GM19328 (cell line): ENCODE measurements around the gene PANK4.

Source experiments
- ATAC-seq: cut with Tn5 transposase; IDR thresholded peaks from one replicate; pipeline ENCODE4 v1.9.1; 2021; ENCODE audit warnings: mild to moderate bottlenecking, moderate library complexity; ENCODE audit not compliant: unreplicated experiment

PANK4 gene

DNA sequence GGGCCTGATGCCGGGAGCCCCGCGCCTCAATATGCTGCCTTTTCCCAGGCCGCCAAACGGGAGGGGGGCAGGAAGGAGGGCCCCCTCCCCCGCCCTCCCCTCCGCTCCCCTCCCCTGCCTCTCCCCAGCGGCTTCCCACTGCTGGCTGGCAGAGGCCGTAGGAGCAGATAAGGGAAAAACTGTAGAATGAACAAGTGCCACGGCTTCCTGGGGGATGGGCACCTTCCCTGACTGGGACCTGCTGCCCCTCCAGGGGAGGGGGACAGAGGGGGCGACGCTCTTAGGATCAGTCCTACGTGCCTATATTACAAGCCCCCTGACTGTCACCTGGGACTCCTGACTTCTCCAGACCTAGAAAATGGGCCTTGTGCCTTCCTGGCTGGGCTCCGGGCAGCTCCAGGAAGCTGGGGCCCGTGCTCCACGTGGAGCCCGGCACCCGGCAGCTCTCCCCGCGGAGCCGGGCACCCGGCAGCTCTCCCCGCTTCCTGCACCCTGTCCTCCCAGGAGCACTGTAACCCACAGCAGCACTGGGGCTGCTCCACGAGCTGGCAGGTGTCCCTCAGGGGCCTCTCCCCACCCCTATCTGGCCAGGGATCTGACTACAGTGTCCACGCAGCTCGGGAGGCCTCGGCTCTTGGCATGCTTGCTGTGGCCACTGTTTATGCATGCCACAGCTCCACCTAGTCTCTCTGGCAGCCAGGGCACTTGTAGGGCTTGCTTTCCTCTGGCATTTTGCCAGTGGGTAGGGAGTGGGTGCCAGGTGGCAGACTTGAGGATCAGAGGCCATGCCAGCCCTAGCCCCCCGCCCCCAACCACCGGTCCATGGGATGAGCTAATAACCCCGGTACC is 4.3 kb upstream of the PANK4 start:
- ATAC-seq: no peak

DNA sequence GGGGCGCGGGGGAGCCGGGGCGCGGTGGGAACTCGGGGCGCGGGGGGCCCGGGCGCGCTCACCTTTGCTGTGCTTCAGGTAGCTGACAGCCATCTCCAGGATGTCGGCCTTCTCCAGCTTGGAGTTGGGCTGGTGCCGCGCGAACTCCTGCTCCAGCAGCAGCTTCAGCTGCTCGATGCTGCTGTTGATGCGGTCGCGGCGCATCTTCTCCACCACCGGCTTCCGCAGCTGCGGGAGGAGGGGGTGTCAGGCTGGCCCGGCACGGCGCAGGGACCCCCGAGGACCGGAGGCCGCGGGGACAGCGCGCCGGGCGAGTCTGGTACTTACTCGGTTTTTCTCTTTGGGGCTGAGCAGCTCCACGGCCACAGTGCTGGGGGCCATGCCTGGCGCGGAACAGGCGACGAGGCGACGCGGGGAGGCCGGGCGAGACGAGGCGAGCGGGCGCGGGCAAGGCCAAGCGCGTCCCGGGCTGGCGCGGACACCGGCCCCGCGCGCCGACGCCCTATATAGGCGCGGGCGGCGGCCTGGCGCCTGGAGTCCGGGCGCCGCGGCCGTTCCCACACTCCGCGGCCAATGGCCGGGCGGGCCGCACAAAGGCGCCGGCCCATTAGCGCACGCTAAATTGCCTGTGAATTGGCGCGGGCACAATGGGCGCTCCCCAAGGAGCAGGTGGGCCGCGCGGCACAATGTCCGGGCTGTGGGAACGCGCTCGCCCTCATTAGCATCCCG is 3.6 kb upstream of the PANK4 start, which contains the start of gene HES5:
Gene HES5, minus strand, starts transcription at position 480 of the 729 bp plus-strand sequence. Its CDS starts 99 bp downstream, at position 381.
- ATAC-seq: no peak

DNA sequence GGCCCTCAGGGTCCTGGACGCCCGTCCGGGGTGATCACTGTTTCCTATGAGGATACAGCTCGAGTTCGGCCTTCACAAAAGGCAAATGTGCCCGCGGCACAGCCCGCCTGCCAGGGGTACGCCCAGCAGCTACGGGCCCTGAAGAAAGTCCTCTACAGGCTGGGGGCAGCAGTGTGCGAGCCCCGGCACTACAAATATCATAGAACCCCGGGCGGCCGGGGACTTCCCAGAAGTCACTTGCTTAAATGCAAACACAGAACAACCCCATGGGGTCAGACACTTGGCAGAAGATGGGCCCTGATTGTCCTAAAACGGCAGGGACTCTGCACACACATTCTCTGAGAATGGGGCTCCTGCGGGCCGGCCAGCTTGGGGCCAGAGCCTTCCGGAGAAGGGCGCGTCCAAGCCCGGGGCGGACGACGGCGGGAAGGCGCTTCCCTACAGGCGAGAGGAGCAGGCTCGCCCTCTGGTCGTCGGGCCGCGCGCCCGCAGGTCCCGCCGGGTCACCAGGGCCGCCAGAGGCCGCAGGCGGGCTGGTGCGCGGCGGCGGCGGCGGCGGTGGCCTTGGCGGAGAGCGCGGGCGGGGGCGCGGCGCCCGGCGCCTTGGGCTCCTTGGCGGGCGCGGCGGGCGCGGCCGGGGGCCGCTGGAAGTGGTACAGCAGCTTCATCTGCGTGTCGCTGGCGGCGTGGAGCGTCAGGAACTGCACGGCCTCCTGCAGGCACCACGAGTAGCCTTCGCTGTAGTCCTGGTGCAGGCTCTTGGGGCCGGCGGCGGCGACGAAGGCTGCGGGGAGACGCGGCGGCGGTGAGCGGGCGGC is 2.8 kb upstream of the PANK4 start:
- ATAC-seq: no peak

DNA sequence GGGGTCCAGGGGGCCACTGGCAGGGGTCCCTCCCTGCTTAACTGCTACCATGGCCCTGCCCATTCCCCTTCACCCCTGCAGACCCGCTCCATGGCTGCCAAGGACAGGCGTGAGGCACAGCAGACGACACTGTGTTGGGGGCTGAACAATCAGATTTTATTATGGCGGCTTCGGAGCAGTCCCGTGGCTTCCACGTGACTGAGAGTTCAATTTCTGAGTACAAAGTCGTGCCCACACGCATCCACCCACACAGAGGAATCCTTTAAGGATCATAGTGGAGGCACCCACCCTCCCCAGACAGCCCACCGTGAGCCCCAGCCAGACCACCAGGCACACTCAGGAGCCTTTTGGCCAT is 2.2 kb upstream of the PANK4 start:
- no peak for ATAC-seq

DNA sequence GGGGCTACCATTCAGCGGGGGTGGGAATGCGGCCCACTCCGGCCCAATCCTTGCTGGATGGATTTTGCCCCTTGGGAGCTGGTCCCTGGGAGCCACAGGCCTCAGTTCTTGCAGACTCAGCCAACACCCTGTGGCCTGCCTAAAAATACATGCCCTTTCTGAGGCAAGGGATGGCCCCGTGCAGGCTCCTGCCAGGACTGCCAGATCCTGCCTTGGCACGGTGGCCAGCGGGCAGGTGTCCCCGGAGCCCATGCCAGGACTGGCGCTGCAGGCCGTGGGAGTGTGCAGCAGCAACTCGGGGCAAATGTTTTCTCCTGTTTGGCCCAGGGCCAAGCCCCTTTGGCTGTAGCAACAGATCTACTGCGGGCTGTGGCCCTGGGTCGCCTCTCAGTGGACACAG is 1.6 kb upstream of the PANK4 start:
- no peak for ATAC-seq

DNA sequence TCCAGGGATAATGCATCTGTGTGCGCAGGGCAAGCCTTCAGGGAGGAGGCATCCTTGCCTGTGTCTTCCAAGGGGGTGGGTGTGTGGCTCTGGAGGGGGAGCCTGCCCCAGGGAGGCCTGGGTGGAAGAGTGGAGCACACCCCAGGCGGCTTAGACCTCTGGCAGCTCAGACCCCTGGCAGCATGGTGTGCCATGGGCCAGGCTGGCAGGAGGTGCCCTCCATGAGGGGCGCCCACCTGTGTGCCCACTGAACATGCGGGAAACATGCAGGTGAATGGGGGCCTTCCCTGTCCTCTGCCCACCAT is 1.1 kb upstream of the PANK4 start:
- no peak for ATAC-seq

DNA sequence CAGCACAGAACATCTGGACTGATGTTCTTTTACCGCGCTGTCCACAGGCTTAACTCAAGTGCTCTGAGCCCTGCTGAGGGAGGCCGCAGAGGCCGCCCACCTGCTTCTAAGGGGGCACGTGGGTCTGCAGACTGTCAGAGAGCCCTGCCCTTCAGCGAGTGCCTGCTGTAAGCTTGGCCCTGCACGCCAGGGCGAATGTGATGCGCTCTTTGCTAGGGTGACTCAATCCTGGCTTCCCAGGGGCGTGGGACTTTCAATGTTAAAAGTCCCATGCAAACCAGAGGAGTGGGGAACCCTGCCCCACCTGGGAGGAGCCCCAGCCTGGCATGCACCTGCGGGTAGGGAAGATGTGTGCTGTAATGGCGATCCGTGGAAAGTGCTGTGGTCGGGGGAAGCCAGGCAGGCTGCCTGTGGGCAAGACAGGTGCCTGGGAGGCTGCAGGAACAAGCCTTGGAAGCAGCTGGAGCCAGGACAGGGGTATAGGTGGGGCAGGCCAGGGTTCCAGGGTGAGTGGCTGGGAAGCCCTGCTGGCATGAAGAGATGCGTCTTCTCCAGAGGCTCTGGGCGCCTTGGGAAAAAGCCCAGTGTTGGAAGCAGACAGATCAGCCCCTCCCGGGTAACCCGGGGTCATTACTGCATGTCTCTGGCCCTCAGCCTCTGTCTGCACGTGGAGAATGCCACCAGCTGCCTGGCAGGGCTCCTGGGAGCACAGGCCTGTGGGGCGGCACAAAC is 594 bp upstream of the PANK4 start:
- peak; percentile 30 for ATAC-seq

DNA sequence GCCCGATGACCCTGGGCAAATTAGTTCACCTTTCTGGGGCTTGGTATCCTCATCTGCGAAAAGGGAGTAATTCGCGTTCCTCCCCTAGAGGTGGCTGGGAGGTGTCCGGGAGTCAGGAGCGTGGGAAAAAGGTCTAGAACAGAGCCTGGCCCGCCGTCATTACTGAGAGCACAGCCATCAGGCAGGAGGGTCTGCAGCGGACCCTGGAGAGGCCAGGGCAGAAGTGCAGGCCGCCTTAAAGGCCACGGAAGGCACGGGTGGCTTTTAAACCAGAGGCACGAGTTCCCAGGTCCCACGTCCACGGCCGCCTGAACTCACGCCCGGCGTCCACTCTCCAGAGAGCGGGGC is 850 bp downstream of the PANK4 start:
- no peak for ATAC-seq

DNA sequence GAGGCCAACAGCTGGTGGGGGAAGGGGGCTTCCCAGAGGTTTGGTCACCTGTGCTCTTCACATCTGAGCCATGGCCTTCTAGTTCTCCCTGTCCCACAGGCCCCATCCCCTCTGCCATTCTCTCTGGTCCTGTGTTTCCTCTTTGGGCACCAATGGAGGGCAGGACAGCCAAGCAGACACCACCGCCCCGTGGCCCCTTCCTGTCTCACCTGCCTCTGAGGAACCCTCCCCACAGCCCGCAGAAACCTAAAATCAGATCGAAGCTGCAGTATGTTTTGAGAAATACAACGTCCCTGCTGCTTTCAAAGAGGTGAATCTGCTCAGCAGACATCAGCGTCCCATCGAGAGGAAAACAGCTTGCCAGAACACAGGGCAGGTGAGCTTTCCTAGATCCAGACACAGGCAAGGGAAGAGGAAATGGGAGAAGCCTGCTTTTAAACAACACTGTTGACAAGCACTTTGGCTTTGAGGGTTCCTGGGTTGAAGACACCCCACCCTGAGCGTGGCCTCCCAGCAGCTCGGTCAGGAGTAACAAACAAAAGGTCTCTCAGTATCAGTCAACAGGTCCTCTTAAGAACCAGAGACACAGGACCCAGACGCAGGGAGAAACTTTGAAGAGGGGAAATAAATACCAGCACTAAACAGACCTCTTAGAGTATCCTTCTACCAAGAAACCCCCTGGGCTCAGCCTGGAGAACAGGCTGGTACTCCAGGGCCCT is 2.3 kb downstream of the PANK4 start:
- no peak for ATAC-seq

DNA sequence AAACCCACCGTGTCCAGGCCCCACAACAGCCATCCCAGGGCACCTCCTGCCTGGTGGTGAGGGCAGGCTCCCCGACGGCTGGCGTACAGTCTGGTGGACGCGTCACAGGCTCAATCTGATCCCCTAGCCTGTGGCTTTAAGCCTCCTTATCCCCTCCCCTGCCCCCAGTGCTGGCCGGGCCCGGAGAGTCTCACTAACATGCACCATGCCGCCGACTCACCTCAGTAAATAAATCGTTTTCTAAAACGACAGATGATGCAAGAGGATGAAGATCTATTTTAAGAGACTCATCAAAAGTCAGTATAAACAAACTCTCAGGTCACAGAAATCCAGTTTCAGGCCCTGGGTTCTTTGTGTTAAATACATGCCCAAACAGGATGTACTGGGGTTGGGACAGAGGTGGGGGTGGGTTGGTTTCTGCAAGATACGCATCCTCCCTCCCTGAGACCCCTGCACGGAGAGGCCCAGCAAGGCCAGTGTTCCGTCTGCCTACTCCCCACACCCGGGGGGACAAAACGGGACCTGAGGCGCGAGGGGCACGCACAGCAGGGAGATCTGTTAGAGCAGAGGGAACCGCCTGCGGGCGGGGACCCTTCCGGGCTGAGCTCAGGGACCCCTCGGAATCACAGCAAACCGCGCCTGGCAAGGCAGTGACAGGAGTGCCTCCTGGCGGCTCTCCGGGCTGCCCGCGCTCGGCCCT is 3.1 kb downstream of the PANK4 start:
- ATAC-seq: no peak

DNA sequence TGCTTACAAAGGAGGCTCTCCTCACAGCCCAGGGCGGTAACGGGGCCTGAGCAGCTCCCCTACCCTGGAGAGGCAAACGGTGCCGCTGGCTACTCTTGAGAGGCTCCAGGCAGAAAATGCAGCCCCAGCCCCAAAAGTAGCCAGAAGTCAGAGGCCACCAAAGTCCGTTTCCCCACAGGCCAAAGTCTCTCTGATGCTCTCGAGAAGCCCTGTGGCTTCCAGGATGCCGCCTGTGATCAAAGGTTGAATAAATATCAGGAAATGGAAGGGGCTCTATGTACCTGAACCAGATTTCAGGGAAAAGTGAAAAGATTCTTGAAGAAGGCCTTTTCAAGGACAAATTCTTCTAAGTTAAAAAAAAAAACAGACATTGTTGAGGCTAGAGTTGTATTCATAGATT is 4.2 kb downstream of the PANK4 start:
- no peak for ATAC-seq

DNA sequence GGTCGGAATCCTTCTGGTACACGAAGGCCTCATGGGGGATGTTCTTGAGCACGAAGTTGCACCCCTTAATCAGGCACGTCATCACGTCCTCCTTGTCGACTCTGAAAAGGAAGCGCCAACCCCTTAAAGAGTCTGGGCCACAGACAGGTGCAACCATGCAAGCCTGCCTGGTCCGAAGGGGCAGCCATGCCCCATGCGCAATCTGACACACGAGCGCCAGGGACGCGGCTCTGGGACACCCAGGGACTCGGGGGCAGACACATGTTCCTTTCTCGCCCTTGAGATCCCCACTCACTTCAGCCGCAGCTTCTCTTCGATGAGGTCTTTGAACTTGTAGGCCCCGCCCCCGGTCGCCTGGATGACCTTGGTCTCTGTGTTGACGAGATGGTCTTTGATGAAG is 5.6 kb downstream of the PANK4 start:
- ATAC-seq: no peak

DNA sequence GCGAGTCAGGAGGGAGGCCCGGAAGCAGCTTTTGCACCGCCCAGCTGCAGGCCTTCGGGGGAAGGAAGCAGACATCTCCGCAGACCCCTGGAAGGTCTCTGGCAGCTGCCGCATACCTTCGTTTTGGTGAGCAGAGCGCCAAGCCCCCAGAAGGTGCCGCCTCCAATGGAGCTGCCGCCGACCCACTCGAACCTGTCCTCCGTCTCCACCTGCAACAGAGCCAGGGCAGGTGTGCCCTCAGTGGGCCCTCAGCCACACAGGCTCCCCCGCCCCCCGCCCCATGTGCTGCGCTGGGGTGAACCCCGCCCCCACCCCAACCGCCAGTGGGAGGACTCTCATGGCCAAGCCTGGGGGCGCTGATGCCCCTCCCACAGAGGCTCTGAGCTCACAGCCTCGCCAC is 6.2 kb downstream of the PANK4 start:
- ATAC-seq: no peak

DNA sequence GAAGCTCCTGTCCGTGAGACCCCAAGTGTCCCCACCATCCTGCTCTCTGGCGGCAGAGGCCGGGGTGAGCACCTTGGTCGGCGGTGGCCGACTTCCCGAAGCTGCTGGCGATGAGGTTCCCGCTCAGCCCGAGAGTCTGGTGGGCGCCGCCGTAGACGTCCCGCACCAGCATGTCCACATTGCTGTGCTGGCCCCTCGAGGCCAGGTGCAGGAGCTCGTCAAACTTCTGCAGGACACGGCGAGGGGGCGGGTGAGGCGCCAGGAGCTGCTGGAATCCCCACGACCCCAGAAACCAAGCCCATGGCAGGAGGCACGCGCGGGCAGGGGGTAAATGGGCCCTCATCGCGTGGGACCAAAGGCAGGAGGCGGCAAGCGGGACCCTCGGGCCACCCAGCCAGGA is 6.7 kb downstream of the PANK4 start:
- ATAC-seq: no peak

DNA sequence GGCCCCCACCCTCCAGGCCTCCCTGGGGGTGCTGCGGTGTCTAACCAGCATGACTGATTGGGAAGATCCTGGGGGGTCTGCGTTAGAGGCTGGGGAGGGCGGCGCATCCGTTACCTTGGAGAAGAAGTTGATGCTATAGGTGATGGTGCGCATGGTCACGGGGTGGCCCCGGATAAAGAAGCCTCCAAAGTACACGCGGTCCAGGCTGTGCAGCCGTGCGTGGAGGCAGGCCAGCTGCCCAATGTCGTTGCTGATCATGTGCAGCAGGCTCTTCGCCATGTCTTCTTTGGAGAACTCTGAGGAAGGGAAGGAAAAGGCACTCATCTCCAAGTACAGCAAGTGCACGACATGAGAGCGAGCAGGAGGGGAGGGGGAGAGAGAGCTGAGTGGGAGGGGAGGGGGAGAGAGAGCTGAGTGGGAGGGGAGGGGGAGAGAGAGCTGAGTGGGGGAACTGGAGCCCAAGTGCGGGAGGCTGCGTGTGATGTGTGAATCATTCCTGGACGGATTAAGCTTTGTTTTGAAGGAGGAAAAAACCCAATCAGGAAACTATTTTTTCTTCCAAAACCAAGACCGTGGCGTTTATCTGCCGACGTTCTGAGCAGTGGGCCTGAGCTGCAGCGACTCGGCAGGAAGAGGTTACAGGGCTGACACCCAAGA is 7.2 kb downstream of the PANK4 start:
- ATAC-seq: no peak

DNA sequence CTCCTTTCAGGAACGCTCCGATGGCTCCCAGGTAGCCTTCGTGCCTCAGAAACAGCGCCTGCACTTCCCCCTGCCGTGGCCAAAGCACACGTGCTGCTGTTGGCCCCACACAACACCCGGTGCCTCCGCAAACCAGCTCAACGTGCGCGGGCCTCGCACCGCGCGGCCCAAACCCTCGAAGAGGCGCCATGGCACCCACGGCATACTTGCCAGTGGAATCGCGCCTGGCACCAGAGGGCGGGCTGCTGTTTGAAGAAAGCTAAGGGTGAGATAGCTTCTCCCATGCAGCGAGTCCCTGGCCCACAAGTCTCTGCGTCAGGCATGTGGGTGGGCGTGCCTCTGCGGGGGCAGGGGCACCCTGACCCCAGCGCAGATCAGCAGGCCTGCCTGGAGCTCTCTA is 7.9 kb downstream of the PANK4 start:
- no peak for ATAC-seq

DNA sequence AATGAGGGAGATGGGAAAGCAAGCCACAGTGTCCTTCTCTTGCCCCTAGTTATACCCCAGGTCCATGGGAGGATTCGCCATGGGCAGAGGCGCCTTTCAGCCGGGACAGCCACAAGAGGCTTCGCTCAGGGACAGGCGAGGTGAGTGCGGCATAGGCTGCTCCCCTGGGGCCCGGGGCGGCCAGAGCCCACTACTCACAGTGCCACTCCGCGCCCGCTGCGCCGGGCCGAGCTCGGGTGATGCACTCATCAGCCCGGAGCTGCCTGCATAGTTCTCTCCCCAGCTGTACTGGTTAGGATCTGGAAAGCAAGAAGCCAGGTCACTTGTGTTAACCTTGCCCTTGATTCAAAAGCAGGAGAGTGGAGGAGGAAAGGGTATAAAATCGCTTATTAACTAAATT is 8.4 kb downstream of the PANK4 start:
- no peak for ATAC-seq

DNA sequence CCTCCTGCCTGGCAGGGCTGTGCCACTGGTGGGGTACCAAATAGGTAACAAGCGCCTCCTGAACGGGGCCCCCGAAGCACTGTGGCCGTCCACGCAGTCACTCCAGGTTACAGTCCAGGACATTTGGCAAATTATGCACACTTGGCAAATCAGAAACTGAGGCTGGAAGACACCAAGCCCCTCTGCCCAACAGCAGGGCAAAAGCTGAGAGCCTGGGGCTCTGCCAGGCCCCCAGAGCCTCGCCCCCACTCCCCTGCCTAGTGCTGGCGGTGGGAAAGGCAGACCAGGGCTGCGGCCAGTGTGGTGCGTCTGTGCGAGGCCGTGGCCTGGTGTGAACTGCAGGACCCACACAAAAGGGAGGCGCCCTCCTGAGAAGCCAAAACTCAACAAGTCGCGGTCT is 9.4 kb downstream of the PANK4 start:
- ATAC-seq: no peak

DNA sequence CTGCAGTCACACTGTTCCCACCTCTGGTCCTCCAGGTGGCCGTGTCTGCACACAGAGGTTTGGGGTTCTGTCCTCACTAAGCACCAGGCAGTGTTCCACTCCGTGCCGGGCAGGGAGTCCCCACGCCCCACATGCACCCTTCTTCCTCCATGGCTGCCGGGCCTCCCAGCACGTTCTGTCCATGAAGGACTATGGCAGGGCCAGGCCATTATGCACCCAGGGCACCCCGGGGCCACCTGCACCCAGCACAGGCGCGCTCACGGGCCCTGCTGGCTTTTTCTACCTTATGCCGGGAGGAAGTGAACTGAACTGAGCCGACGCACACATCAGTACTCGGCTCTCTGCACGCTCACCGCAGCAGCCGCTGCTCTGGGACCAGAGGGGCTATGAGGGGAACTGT is 10.3 kb downstream of the PANK4 start:
- no peak for ATAC-seq

DNA sequence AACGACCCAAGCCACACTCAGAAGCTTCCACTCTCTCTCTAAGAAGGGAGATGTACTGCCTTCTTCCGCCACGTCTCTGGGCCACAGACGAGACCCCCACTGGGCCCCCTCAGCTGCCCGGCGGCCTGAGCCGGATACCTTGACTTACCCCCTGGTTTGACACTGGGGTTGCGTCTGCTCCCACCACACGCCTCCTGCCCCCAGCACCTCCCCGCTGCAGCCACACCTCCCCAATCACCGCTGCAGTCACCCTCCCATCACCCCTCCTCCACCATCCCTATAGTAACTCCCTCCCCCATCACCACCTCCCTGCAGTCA is 10.7 kb downstream of the PANK4 start:
- ATAC-seq: no peak
